Measurements from ENCODE around the gene MYL3.

The MYL3 gene

GRCh38 chr3:46851364-46852333 lies 11.6 kb downstream of the MYL3 start:
- DNase-seq (ENCODE audit: low read depth in 2 of 2): no peak

- no peak for DNase-seq (ENCODE audit: low read depth in 2 of 2)
Measured at GRCh38 chr3:46850468-46850779, 12.8 kb downstream of the MYL3 start.

GRCh38 chr3:46849686-46850467 lies 13.4 kb downstream of the MYL3 start:
- DNase-seq (ENCODE audit: low read depth in 2 of 2): no peak

GRCh38 chr3:46849045-46849631 lies 14.1 kb downstream of the MYL3 start:
- no peak for DNase-seq (ENCODE audit: low read depth in 2 of 2)

DNA sequence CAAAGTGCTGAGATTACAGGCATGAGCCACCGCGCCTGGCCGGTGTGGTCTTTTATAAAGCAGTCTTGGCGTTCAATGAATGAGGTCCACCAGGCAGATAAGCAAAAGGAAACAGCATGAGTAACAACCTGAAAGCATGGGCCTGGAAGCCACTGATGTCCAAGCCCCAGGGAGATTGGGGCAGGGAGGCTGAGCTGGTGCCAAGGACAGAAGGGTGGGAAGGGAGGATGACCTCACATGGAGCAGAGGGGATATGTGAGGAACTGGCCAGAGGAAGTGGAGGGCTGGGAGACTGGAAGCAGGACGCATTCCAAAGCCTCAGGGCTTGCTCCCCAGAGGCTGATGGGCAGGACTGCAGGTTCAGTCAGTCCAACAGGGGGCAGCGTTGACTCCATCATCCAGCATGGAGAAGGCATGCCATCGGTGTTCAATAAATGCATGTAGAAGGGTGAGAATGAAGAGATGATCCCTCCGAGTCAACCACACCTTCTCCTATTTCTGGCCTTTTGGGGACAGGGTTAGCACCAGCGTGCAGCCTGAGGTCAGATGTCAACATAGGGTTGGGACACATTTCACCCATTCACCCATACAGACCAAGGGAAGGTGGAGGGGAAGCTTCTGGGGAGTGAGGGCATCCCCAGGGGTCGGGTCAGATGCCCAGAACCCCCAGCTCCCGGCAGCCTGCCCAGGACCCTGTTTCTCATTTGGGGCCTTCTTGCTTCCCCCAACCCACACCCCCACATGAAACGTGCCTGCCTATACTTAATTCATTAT lies 14.8 kb downstream of the MYL3 start:
- no peak for DNase-seq (ENCODE audit: low read depth in 2 of 2)

DNA sequence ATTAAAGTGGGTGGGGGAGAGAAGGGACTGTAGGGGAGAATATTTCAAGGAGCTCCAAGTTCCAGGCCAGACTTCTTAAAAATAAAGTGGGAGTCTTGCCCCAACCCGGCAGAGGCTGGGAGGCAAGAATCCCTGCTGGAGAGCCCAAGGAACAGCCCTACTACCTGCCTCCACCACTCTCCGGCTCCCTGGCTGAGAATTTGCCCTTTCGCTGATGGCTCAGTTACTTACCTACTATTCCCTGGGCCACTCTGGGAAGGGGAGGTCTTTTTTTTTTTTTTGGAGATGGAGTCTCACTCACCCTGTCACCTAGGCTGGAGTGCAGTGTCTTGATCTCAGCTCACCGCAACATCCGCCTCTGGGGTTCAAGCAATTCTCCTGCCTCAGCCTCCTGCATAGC lies 15.5 kb downstream of the MYL3 start:
- DNase-seq (ENCODE audit: low read depth in 2 of 2): no peak

- no peak for DNase-seq (ENCODE audit: low read depth in 2 of 2)
Measured at GRCh38 chr3:46846624-46847542, 16.4 kb downstream of the MYL3 start.

DNA sequence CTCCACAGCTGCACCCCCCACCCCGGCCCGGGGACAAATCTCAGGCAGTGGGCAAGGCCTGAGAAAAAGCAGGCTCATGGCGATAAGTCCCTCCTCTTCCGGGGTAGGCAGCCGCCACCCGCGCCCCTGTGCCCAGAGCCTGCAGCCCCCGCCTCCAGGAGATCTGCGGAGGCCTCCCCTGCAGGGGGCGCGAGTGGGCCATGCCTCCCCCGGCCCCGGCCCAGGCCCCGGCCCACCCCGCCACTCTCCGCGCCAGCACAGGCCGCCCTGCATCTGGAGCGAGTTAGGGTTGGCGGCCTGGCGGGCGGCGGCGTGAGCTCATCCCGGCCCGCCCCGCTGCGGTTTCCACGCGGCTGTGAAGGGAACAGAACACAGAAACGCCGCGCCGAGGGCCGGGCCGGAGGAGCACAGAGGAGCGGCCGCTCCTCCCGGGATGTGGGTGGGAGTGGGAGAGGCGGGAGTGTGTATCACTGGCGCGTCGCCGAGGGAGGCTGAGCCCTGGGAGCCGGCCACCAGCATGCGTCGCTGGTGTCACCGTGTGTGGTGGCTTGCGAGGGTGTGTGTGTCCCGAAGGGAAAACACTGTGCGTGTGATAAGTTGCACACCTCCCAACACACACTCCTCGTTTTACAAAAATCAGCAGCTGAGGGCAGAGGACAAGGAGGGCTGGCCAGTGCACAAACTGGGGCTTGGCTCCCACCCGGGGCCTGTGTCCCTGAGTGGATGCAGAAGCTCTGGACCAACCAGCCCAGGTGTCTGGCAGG lies 17.2 kb downstream of the MYL3 start:
- peak; percentile 37 to 54 for DNase-seq (ENCODE audit: low read depth in 2 of 2)

- no peak for DNase-seq (ENCODE audit: low read depth in 2 of 2)
Measured at GRCh38 chr3:46845397-46845859, 17.8 kb downstream of the MYL3 start.

DNA sequence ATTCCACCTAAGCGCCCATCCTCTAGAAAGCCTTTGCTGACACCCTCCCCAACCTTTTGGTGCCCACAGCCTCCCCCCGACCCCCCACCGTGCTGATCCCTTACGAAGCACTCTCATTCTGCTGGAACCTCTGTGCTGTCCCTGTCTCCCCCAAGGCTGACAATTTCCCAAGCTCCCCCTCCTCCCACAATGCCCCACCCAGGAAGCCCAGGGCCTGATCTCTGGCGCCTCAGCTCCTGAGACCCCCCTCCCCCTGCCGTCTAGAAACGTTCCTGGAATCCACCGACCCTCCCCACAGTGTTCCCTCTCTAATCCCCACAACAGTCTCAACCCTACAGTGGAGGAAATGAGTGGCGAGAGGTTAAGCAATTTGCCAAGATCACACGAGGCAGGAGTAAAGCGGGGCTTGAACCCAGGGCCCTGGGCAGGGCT lies 18.3 kb downstream of the MYL3 start:
- no peak for DNase-seq (ENCODE audit: low read depth in 2 of 2)

DNA sequence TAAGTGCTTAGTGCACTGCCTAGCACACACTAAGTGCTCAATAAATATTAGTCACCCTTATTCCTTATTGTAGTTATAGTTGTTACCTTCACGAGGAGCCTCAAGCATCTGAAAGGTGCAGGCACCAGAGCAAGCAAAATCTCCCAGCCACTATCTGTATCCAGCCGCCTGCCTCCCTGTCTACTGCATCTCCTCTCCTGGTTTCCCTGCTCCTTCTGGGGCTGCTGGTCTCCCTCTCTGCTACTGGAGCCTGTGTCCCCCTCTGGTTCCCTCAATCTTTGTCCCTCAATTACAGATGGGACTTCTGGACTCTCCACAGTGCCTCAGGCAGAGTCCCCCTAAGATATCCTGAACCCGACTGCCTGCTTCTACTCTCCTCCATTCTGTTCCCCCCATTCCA lies 18.8 kb downstream of the MYL3 start:
- DNase-seq (ENCODE audit: low read depth in 2 of 2): no peak

GRCh38 chr3:46843508-46843907 lies 19.7 kb downstream of the MYL3 start:
- DNase-seq (ENCODE audit: low read depth in 2 of 2): no peak

DNA sequence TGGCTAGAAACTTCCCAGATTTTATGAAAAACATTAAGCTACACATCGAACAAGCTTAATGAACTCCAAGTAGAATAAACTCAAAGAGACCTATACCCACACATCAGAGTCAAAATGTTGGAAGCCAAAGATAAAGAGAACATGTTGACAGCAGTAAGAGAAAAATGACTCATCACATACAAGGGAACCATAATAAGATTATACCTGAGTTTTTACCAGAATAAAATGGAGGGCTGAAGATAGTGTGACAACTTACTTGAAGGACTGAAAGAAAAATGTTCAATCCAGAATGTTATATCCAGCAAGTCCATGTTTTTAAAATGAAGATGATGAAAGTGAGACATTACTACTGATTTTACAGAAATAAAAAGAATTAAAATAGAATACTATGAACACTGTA lies 22.8 kb downstream of the MYL3 start:
- DNase-seq (ENCODE audit: low read depth in 2 of 2): no peak

GRCh38 chr3:46838301-46838700 lies 24.9 kb downstream of the MYL3 start:
- no peak for DNase-seq (ENCODE audit: low read depth in 2 of 2)

DNA sequence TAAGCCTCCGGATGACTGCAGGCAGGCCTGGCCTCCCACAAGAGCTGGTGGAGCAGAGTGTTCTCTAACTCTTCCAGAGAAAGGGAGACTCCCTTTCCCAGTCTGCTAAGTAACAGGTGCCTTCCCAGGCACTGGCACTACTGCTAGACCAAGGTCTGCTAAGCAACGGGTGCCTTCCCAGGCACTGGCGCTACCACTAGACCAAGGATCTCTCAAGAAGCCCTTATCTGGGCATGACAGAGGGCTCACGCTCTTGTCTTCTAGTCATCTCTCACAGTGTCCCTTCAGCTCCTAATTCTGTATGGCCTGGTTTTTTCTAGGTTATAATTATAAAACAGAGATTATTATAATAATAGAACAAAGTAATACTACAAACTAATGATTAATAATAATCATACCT lies 27.8 kb downstream of the MYL3 start:
- DNase-seq (ENCODE audit: low read depth in 2 of 2): no peak

GRCh38 chr3:46835054-46835453 lies 28.2 kb downstream of the MYL3 start:
- DNase-seq (ENCODE audit: low read depth in 2 of 2): no peak

- no peak for DNase-seq (ENCODE audit: low read depth in 2 of 2)
Measured at GRCh38 chr3:46833346-46834300, 29.6 kb downstream of the MYL3 start.

GRCh38 chr3:46831841-46832240 lies 31.4 kb downstream of the MYL3 start:
- no peak for DNase-seq (ENCODE audit: low read depth in 2 of 2)

GRCh38 chr3:46831316-46831715 lies 31.9 kb downstream of the MYL3 start:
- DNase-seq (ENCODE audit: low read depth in 2 of 2): no peak
